GM19455 (cell line): ENCODE data around the gene MEOX2.

Experiments used
- ATAC-seq: cut with Tn5 transposase; IDR thresholded peaks from one replicate; pipeline ENCODE4 v1.9.1; 2021; ENCODE audit not compliant: unreplicated experiment

MEOX2 gene

DNA sequence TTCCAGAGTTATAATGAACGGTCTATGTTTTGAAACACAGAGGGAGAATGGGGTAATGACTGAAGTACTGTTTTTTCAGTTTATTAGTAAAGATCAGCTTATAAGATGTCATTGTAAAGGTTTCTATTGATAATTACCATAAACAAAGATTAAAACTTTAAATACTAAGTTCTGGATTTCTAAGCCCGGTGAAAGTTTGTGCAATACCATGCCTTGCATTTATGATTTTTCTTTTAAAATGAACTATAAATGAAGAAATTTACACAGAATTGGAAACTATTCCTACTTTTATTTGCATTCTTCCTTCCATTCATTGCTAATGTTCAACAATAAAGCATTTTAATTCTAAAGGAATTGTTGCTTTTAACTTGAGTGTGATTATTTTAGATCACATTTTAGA, 4.9 kb downstream of the MEOX2 start:
- no peak for ATAC-seq

DNA sequence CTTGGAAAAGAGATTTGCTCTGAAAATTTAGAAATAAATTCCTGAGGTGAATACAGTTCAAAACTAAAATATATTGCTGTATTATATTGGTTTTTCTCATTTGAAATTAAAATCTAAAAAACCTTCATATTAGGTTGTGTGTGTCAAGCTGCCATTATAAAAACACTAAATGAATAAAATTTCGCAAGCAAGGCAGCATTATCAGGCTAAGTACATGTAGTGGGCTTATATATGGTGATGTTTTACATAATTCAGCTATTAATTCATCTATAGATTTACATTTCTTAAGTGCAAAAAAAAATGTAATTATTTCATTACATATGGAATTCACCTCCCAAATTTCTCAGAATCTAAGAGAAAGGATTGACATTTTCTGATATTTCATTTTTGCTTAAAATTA, 5.3 kb downstream of the MEOX2 start:
- no peak for ATAC-seq

DNA sequence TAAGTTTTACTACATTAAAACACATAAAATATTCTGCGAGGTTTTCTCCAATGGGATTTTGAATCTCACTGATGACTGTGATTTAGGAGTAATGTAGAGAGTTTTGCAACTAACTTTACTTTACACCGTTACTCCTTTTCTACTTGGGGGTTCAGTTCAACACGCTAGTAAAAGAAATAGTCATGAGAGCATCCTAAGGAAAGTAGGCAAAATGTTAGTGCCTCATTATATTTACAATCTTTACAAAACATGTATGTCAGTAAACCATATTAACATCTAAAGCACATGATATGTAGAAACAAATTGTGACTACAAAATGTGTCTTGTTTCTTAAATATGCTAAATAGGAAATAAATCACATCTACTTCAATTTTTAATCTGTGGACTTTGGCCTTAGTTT, 6.0 kb downstream of the MEOX2 start:
- ATAC-seq: no peak

DNA sequence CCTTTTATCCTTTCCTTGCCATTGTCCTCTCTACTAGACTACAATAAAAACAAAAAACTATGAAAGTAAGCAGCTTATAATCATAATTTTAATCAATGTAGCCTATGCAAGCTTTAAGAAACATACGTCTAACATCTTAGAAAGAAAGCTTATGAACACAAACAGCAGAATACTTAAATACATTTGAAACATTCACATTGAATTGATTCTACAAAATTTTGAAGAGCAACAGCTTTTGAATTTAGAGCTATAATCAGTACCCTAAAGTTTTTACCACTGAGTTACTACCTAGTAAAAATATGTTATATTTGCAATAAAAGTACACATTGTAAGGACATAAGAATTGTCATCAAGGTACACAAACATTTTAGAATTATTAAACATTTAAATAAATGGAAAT, 7.2 kb downstream of the MEOX2 start:
- ATAC-seq: no peak

DNA sequence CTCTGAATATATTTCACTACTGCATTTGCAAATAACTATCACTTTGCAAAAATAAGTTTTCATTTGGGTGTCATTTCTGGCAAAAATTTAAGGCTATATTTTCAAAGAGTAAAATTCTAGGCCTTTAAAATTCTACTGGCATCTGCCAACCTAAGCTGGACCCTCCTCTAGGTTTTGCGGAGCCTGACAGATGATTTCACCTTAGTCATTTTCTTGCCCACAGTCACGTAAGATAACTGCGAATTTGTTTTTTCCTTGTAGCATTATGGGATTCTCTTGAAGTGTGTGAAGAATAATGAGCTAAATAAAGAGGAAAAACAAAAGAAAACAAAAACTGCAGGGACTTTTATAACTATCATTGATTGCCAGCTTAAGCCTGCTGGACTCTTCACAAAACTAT, 7.8 kb downstream of the MEOX2 start:
- no peak for ATAC-seq

DNA sequence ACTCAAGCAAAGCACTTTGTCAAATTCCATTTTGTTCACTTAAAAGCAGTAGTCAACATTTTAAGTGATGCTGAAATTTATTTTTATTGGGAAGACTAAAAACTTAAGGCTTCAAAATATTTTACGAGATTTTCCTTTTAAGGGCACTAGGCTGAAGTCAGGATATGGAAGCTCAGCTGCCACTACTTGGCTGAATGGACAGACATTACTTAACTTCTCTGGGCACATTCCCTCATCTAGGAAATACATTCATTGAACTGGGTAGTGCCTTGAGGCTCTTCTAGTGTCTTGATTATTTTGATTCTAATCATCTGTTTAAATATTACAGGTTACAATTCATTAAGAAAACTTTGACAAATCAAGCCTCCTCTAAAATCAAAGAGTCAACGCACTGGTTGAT, 11.1 kb downstream of the MEOX2 start:
- no peak for ATAC-seq

DNA sequence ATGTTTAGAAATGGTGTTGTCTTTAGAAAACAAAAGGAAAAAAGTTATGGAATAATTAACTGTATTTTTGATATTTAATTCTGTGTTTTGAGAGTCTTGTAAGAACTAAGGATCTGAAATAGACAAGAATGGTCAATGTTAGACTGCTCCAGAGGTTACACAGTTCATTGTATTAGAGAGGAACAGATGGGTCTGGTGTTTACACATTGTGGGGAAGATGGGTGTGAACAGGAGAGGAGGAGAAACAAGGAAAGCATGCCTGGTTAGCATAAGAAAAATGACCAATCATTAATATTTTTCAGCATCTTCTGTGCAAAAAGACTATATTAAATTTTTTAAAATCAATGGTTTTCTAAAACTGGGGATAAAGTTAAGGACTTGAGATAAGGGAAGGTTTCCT, 11.9 kb downstream of the MEOX2 start:
- ATAC-seq: no peak

DNA sequence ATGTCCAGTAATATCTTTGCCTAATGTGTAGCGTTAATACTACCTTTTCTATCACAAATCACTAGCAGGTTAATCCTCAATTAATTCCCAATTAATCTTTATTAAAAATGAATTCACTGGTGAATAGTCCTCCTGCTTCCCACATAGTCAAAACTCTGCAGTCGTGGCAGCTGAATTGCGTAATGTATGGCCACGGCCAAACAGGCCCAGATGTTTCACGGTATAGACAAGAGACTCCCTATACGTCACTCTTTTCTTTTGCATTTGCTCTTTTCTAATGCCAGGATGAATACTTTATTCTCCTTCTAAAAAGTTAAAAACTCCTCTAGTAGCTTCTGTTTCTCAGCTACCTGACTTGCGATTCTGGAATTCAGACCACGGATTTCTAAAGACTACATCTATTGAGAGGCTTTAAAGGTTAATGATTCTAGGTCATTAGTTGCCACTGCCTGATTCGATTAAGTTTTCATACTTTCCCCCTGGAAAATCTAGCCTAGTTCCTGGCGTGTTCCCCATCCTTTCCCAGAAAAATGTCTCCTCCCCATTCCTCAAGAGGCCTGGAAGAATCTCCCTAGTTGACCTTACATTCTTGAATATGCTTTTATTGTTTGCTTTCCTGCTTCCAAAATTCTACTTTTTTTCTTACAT, 16.9 kb downstream of the MEOX2 start:
- no peak for ATAC-seq

DNA sequence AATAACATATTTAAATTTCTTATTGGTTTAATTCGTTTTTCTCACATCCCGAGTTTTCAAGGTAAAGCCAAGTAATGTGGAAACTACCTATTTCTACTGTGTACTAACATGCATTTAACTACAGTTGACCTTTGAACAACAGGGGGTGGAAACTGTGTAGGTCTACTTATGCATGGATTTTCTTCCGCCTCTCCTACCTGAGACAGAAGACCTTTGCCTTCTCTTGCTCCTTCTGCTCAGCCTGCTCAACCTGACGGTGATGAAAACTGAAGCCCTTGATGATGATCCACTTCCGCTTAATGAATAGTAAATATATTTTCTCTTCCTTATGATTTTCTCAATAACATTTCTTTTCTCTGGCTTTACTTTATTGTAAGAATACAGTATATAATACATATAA, 18.5 kb downstream of the MEOX2 start:
- ATAC-seq: no peak

DNA sequence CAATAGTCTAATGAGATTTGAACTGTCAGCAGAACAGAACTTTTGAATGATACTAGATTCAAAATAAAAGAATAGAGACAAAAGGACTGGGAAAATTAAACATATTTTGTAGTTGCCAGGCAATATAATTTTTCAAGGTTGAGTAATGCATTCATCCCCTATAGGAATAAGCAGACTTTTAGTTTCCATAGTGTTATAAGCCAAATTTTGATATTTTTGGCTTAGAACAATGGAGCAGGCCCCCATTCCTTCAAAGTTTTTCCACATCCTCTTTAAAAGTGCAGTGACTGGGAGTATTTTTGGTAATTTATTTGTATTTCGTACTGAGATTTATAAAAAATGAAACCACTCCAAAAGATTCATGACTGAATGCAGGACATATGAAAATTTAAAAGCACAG, 24.0 kb downstream of the MEOX2 start:
- no peak for ATAC-seq

DNA sequence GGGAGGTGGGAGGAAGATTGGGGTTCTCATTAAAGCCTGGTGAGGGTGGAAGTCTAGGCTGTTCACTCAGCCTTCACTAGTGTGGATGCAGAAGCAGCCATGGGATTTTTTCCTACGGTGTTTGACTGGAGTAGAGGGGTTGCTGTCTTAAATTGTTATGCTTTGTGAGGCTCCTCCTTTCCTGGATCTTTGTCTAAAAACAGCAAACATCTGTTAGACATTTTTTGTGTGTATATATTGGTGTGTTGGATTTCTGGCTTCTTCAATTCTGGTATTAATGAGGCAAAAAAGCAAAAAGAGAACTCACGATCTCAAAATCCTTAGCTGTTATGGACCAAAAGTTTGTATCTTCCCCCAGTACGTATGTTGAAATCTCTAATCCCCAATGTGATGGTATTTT, 28.2 kb downstream of the MEOX2 start:
- ATAC-seq: no peak

DNA sequence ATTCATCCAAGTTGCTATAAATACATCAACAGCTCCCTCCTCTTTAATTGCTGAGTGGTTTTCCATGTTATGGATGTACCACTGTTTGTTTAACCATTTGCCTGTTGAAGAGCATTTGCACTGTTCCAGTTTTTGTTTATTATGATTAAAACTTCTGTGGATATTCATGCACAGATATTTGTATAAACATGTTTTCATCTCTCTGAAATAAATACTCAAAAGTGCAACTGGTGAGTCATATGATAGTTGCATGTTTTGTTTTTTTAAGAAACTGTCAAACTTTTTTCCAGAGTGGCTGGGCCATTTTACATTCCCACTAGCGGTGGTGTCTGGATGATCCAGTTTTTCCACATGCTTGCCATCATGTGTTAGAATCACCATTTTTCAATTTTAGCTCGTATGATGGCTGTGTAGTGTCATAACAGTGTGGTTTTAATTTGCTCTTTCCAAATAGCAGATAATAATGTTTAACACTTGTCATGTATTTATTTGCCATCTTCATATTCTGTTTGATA, 33.6 kb downstream of the MEOX2 start:
- ATAC-seq: no peak

DNA sequence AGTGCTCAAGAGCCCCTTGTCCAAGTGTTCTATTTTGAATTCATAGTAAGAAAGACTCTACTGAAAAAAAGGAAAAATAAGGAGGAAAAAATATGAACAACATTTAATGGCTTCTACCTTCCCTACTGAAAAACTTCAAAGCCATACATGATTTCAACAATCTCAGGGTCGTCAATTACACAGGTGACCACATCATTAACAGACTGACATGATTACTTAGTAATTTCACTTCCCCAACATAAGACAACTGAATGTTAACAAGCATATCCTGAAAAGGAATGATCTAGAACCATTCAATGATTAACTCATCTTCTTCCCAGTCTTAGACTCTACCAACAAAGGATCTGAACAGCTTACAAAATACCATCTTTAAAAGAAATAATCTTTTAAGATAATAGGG, 34.8 kb downstream of the MEOX2 start:
- no peak for ATAC-seq

DNA sequence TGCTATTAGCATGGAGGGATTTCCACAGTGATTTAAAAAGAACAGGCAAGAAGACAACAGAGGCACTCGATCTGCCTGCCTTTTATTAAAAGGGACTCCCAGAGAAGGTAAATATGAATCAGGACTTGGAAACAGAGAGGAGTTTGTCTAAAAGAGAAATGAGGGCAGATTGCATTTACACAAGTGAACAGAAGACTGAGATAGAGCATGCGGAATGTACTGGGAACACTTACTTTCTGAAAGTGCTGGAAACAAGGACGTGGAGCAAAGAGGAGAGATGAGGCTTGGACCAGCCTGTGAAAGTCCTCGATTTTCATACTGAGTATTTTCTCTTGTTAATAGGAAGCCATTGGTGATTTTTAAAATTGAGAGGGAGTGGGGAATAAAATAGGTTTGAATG, 35.7 kb downstream of the MEOX2 start:
- ATAC-seq: no peak

DNA sequence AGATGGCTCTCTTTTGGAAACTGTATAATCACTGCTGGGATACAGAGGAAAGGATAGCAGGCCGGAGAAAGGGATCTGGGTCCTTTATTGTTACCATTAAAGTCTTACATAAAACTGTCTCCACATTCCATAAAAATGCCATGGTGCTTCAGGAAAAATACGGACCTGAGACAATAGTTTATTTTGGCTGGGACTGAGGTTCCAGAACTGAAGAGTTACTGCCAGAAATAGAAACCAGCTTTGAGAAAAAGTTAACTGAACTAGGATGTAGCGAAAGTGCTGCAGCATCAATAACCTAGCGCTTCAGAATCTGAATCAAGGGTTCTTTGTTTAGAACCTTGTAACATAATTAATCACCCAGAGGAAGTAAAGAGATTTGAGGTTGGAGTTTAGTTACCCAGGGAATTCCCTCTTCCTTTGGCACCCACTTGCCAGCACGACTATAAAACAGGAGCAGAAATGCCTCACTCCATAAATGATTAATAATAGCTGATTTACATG, 38.0 kb downstream of the MEOX2 start:
- ATAC-seq: no peak

DNA sequence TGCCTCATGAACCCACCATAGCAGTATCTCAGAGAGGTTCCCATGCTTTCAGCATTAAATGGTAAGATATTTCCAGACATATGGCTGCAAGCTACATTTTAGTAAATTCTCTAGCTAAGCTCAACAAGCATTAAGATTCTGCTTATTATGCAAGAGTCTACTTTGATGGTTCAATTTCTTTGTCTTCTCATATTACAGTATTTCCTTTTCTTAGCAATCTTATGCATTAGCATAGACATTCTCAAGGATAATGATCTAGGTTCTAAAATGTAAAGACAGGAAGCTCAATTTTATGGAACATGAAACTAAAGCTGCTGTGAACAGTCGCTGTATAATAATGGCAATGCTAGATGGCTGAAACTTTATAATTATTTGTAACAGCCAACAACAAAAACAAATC, 39.2 kb downstream of the MEOX2 start:
- no peak for ATAC-seq

DNA sequence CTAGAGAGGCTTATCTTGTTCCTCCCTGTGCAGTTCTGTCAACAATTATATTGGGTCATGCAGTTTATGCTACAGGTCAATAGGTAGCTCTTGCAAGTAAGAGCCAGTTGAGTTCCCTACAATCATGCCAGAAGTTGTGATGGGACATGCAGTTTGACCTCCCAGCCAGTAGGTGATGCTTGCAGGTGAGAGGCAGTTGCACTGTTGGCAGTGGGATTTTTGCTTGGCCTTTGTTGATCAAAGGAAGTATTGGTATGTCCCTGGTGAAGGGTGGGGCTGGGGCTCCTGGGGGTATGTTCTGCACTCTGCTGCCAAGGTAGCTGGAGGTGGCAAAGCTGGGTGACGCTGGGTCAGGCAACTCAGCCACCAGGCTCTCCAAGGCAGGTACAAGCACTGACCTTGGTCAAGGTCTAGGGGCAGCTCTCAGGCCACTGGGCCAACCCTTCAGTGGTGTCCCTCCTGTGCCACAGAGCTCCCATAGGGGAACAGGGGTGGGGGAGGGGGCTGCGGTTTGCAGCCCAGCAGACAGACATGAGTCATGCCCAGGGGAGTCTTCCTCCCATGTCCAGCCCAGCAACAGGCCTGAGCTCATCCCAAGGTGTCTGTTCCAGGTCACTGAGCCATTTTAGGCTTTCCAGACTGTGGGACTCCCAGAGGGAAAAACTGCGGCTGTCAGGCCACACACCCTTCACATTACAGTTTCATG, 43.3 kb downstream of the MEOX2 start:
- ATAC-seq: no peak

DNA sequence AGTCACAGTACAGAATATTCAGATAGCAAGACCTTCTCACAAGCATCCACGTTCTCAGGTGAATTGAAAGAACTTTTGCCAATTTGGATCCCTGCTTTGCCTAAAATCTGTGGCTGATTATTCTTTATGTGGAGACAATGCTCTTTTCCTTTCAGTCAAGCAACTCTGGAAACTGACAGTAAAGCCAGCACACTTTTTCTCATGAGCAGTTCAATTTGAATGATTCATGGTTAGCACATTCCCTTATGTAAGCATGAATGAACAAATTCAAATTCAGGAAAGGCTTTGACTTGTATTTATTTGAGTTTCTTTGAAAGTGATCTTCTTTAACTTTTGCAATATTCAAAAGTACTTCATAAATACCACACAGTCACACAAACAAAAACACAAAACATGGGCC, 57.6 kb downstream of the MEOX2 start:
- ATAC-seq: no peak

DNA sequence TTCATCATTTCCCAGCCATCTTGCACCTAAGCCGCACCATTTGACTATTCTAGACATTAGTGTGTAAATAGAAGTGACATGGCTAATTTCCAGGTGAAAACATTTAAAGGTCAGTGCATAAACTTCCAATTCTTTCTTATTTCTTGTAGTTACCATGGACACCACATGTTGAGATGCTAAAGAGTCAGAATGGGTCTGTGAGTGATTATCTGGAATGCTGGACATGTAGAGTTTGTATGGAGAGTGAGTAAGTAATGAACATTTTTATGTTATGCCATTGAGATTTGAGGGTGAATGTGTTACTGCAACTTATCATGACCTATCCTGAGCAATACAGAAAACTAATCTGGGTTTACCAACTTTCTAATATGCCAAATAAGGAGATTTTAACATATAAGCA, 60.4 kb downstream of the MEOX2 start:
- ATAC-seq: no peak

DNA sequence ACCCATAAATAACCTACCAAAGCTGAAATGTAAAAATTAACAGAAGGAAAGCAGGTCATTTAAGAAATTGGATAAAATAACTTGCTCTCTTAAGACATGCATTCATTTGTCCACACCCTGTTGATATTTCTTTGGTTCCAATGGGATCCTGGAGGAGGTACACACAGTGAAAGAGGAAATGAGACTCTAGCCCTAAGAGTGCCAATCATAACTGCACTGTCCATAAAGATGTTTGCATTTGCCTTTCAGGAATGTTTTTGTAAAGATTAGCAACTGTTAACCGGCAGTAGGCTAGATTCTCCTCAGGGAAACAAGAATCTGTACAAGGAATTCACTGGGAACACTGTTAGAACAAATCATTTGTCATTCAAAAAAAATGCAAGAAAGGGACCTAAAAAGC, 61.0 kb downstream of the MEOX2 start:
- ATAC-seq: no peak

DNA sequence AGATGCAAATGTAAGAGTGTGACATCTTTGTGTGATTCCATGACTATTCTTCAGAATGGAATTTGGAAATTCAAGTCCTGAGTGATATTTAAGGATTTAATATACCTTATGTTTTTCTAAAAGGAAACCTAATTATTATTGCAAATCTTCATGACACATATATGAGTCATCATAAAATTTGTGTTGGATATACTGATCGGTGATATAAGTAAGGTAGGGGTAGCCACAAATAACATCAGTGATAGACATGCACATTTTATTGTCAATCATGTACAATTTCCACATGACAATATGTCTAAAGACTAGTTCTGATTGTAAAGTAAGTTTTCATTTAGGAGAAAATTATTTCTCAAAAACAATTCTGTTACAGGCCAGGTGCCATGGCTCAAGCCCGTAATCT, 65.0 kb downstream of the MEOX2 start:
- ATAC-seq: no peak

DNA sequence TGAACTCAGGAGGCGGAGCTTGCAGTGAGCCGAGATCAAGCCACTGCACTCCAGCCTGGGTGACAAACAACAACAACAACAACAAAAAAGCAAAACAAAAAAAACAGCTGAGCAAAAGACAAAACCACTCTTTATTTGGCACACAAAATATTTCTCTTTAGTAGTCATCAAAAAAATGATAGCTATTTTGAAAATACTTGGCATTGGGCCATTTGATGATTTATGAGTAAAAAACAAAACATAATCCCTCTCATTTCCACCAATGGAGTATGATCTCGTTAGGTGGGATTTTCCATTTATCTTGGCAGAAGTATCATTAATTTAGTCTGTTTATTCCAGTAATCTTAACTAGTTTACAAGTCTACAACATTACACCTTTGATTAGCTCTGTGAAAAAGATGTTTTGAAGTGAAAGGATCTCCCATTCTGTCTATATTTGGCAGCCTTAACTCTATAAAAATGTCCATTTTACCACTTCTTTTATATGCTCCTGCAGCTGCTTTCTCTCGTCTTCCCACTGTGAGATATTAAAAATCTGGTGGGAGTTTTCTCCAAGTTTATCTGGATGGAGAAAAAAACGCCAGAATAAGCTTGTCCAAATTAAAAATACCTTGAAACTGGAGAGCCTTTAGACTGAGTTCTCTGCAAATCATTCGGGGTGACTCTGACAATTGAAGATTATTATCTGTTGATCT, 65.8 kb downstream of the MEOX2 start:
- ATAC-seq: no peak
